AG08396 (cell line): ENCODE measurements around the gene GHRHR.

ENCODE experiments used
- DNase-seq: peaks from one replicate; pipeline ENCODE4 v3.0.0; 2012; ENCODE audit warnings: low spot score, mixed read lengths

GHRHR gene

GRCh38 chr7:30928254-30928872, 35.4 kb upstream of the GHRHR start:
- peak; percentile 2 for DNase-seq

GRCh38 chr7:30929686-30930085, 34.1 kb upstream of the GHRHR start:
- no peak for DNase-seq

- no peak for DNase-seq
These were observed 33.1 kb upstream of the GHRHR start for GRCh38 chr7:30930621-30931020.

GRCh38 chr7:30931161-30931928, 32.4 kb upstream of the GHRHR start:
- DNase-seq, result peak; percentile 81

GRCh38 chr7:30931929-30932540, 31.7 kb upstream of the GHRHR start:
- DNase-seq, result no peak

- no peak for DNase-seq
These were observed 31.2 kb upstream of the GHRHR start for GRCh38 chr7:30932562-30932961.

- DNase-seq, result no peak
These were observed 30.4 kb upstream of the GHRHR start for GRCh38 chr7:30933124-30933974.

GRCh38 chr7:30934225-30934624, 29.5 kb upstream of the GHRHR start:
- no peak for DNase-seq

GRCh38 chr7:30934732-30935568, 28.8 kb upstream of the GHRHR start:
- DNase-seq, result no peak

- DNase-seq, result no peak
These were observed 28.2 kb upstream of the GHRHR start for GRCh38 chr7:30935569-30935877.

GRCh38 chr7:30936650-30937245, 27.0 kb upstream of the GHRHR start:
- no peak for DNase-seq

- no peak for DNase-seq
These were observed 26.3 kb upstream of the GHRHR start for GRCh38 chr7:30937416-30937815.

- peak; percentile 78 for DNase-seq
These were observed 25.1 kb upstream of the GHRHR start for GRCh38 chr7:30938435-30939316.

- DNase-seq, result no peak
These were observed 22.0 kb upstream of the GHRHR start for GRCh38 chr7:30941582-30942323.

- DNase-seq, result no peak
These were observed 13.6 kb upstream of the GHRHR start for GRCh38 chr7:30950197-30950596.

- no peak for DNase-seq
These were observed 8.8 kb upstream of the GHRHR start for GRCh38 chr7:30954914-30955313.

GRCh38 chr7:30956704-30957103, 7.0 kb upstream of the GHRHR start:
- DNase-seq, result no peak

GRCh38 chr7:30965372-30965771, 1.6 kb downstream of the GHRHR start:
- no peak for DNase-seq

GRCh38 chr7:30965883-30966282, 2.1 kb downstream of the GHRHR start:
- no peak for DNase-seq

- no peak for DNase-seq
These were observed 4.5 kb downstream of the GHRHR start for GRCh38 chr7:30968294-30968693.
